HEK293 (cell line): ENCODE results near the gene THSD7A.
"Not testable (repeated sequence)": the region's sequence is repeated elsewhere in the genome, so short reads cannot be mapped to it uniquely, and the experiment has no call there.

ENCODE experiments used
- CTCF ChIA-PET: fragments of 350-600 bp; formaldehyde crosslinking; extraction: SDS; loops from one replicate; lab custom pipeline; 2021; ENCODE audit warnings: antibody characterized with exemption; lab: Yijun Ruan, JAX
- POLR2A ChIA-PET: fragments of 300-600 bp; formaldehyde crosslinking; extraction: SDS; loops from one replicate; lab custom pipeline; 2020; ENCODE audit warnings: antibody characterized with exemption, inconsistent platforms; lab: Yijun Ruan, JAX
- H3K27ac ChIP-seq: fragments of 200-500 bp; sonication (Bioruptor generic); 2 replicates; pipeline ENCODE4 v1.5.1; 2014; ENCODE audit warnings: low read depth, low read length, control low read depth, inconsistent platforms; ENCODE audit errors: extremely low read depth
- H3K36me3 ChIP-seq, 2 experiments: fragments of 200-500 bp in 1 of 2; sonication (Bioruptor generic) in 1 of 2; 1 replicate in 1 of 2; 2 replicates in 1 of 2; pipeline ENCODE4 v1.5.1; 2014 to 2017; ENCODE audit warnings: inconsistent platforms in 2 of 2, low read length in 2 of 2; ENCODE audit not compliant: control insufficient read depth in 2 of 2, insufficient read depth in 1 of 2
- H3K4me1 ChIP-seq: fragments of 200-500 bp; sonication (Bioruptor generic); 2 replicates; pipeline ENCODE4 v1.5.1; 2014; ENCODE audit warnings: mild to moderate bottlenecking, low read length, inconsistent platforms; ENCODE audit not compliant: control insufficient read depth, insufficient read depth
- H3K4me3 ChIP-seq: 2 replicates; pipeline ENCODE4 v1.5.1; 2011; ENCODE audit warnings: low read depth, mild to moderate bottlenecking, control low read depth, low read length, moderate library complexity
- H3K9me3 ChIP-seq: fragments of 200-500 bp; sonication (Bioruptor generic); 2 replicates; pipeline ENCODE4 v1.5.1; 2014; ENCODE audit warnings: low read depth, low read length, inconsistent platforms; ENCODE audit not compliant: control insufficient read depth, insufficient read depth
- EGR2 ChIP-seq: fragments of 450-650 bp; formaldehyde crosslinking; IDR thresholded peaks from 2 replicates; pipeline ENCODE4 v1.5.1; 2016; ENCODE audit warnings: low read depth, missing biosample characterization, missing genetic modification characterization
- GFI1B ChIP-seq: fragments of 450-650 bp; formaldehyde crosslinking; IDR thresholded peaks from 2 replicates; pipeline ENCODE4 v1.5.1; 2016; ENCODE audit warnings: missing biosample characterization, missing genetic modification characterization
- GLIS1 ChIP-seq: fragments of 450-650 bp; formaldehyde crosslinking; IDR thresholded peaks from 2 replicates; pipeline ENCODE4 v1.5.1; 2016; ENCODE audit warnings: missing biosample characterization, missing genetic modification characterization
- KLF8 ChIP-seq: fragments of 450-650 bp; formaldehyde crosslinking; IDR thresholded peaks from 2 replicates; pipeline ENCODE4 v1.5.1; 2016; ENCODE audit warnings: missing biosample characterization, missing genetic modification characterization
- MYNN ChIP-seq: fragments of 450-650 bp; formaldehyde crosslinking; IDR thresholded peaks from 2 replicates; pipeline ENCODE4 v1.5.1; 2016; ENCODE audit warnings: missing biosample characterization, missing genetic modification characterization, borderline replicate concordance
- SETDB1 ChIP-seq: IDR thresholded peaks from one replicate; pipeline ENCODE4 v1.6.1; 2017; ENCODE audit warnings: mild to moderate bottlenecking, low read length, moderate library complexity, mixed read lengths; ENCODE audit not compliant: insufficient read length
- SP3 ChIP-seq: fragments of 450-650 bp; formaldehyde crosslinking; IDR thresholded peaks from 2 replicates; pipeline ENCODE4 v1.5.1; 2016; ENCODE audit warnings: missing biosample characterization, missing genetic modification characterization
- ZBTB8A ChIP-seq: fragments of 450-650 bp; formaldehyde crosslinking; IDR thresholded peaks from 2 replicates; pipeline ENCODE4 v1.5.1; 2016; ENCODE audit warnings: missing biosample characterization, missing genetic modification characterization
- ZNF133 ChIP-seq: fragments of 450-650 bp; formaldehyde crosslinking; IDR thresholded peaks from 2 replicates; pipeline ENCODE4 v1.5.1; 2016; ENCODE audit warnings: missing biosample characterization, missing genetic modification characterization
- ZNF138 ChIP-seq: fragments of 450-650 bp; formaldehyde crosslinking; IDR thresholded peaks from 2 replicates; pipeline ENCODE4 v1.5.1; 2016; ENCODE audit warnings: missing biosample characterization, missing genetic modification characterization, borderline replicate concordance
- ZNF19 ChIP-seq: fragments of 450-650 bp; formaldehyde crosslinking; IDR thresholded peaks from 2 replicates; pipeline ENCODE4; 2016; ENCODE audit warnings: missing biosample characterization, missing genetic modification characterization, low read depth
- ZNF211 ChIP-seq: fragments of 450-650 bp; formaldehyde crosslinking; IDR thresholded peaks from 2 replicates; pipeline ENCODE4 v1.5.1; 2016; ENCODE audit warnings: low read depth, missing biosample characterization, missing genetic modification characterization
- ZNF341 ChIP-seq: fragments of 450-650 bp; formaldehyde crosslinking; IDR thresholded peaks from 2 replicates; pipeline ENCODE4; 2016; ENCODE audit warnings: low read depth, missing biosample characterization, missing genetic modification characterization
- ZNF48 ChIP-seq: fragments of 450-650 bp; formaldehyde crosslinking; IDR thresholded peaks from 2 replicates; pipeline ENCODE4 v1.5.1; 2016; ENCODE audit warnings: missing biosample characterization, missing genetic modification characterization
- TF ChIP-seq, protein P1 (sequence below): fragments of 450-650 bp; IDR thresholded peaks from 2 replicates; pipeline ENCODE4 v1.5.1; 2018; ENCODE audit warnings: missing biosample characterization, missing genetic modification characterization
- TF ChIP-seq, protein P2 (sequence below): fragments of 450-650 bp; formaldehyde crosslinking; IDR thresholded peaks from 2 replicates; pipeline ENCODE4 v1.5.1; 2016; ENCODE audit warnings: missing biosample characterization, missing genetic modification characterization, borderline replicate concordance

THSD7A gene

DNA sequence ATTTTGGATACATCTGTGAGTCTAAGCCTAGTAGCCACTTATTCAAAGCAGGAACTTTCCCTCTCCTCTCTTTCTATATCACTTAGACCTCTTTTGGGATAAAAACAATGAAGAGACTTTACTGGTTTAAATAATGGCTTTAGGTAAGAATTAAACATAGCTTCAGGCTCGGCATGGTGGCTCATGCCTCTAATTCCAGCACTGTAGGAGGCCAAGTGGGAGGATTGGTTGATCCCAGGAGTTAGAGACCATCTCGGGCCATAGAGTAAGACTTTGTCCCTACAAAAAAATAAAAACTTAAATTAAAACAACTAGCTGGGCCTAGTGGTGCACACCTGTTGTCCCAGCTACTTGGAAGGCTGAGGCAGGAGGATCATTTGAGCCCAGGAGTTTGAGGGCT lies 304.3 kb downstream of the THSD7A start (continued):
- TF ChIP-seq GLIS1 (tag by site-specific recombination) = no peak
- TF ChIP-seq MYNN (tag by site-specific recombination) = no peak
- no peak for TF ChIP-seq ZNF211 (tag by site-specific recombination)
- no peak for TF ChIP-seq ZNF138 (tag by site-specific recombination)
- no peak for TF ChIP-seq EGR2 (tag by site-specific recombination)
- TF ChIP-seq, all 188 proteins: peak for 0

DNA sequence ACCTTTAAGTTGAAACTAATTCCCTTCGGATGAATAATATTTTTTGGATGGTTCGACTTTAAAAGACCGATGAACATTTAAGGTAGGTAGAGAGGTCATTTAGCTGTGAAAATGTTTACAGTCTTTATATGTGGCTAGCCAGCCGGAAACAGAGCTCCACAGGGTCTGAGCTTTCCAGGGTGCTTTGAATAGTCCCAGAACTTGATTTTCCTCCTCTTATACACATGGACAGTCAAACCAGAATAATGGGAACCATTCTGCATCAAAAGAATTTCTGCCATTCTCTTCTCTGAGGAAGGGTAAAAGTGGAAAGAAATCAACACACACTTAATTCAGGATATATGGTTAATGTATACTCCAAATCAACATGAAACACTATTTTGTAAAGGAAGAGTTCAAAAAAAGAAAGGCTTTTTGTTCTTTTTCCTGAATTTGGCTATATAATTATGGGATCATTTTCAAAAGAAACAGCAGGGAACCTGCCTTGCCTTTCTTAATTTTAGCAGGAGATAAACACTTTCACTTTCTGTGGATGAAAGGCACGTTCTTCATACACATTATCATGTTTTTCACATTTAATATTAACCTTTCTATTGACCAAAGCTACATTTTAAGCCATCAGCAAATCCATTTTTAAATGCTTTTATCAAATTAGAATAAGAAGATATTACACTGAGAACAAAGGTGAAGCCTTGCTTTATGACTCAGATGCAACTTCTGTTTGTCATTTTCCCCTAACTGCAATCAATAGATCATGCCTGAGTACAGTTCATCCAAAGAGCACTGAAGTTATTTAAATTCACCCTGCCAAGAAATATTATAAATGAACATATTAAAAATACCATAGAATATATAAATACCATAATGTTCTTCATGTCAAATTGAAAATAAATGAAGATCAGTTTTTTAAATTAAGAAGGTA lies 307.3 kb downstream of the THSD7A start:
- no peak for TF ChIP-seq ZBTB8A (tag by site-specific recombination)
- TF ChIP-seq SP3 (tag by site-specific recombination) = no peak
- no peak for TF ChIP-seq GFI1B
- TF ChIP-seq, protein P1, sequence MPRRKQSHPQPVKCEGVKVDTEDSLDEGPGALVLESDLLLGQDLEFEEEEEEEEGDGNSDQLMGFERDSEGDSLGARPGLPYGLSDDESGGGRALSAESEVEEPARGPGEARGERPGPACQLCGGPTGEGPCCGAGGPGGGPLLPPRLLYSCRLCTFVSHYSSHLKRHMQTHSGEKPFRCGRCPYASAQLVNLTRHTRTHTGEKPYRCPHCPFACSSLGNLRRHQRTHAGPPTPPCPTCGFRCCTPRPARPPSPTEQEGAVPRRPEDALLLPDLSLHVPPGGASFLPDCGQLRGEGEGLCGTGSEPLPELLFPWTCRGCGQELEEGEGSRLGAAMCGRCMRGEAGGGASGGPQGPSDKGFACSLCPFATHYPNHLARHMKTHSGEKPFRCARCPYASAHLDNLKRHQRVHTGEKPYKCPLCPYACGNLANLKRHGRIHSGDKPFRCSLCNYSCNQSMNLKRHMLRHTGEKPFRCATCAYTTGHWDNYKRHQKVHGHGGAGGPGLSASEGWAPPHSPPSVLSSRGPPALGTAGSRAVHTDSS (tag by site-specific recombination) = no peak
- TF ChIP-seq, protein P2, sequence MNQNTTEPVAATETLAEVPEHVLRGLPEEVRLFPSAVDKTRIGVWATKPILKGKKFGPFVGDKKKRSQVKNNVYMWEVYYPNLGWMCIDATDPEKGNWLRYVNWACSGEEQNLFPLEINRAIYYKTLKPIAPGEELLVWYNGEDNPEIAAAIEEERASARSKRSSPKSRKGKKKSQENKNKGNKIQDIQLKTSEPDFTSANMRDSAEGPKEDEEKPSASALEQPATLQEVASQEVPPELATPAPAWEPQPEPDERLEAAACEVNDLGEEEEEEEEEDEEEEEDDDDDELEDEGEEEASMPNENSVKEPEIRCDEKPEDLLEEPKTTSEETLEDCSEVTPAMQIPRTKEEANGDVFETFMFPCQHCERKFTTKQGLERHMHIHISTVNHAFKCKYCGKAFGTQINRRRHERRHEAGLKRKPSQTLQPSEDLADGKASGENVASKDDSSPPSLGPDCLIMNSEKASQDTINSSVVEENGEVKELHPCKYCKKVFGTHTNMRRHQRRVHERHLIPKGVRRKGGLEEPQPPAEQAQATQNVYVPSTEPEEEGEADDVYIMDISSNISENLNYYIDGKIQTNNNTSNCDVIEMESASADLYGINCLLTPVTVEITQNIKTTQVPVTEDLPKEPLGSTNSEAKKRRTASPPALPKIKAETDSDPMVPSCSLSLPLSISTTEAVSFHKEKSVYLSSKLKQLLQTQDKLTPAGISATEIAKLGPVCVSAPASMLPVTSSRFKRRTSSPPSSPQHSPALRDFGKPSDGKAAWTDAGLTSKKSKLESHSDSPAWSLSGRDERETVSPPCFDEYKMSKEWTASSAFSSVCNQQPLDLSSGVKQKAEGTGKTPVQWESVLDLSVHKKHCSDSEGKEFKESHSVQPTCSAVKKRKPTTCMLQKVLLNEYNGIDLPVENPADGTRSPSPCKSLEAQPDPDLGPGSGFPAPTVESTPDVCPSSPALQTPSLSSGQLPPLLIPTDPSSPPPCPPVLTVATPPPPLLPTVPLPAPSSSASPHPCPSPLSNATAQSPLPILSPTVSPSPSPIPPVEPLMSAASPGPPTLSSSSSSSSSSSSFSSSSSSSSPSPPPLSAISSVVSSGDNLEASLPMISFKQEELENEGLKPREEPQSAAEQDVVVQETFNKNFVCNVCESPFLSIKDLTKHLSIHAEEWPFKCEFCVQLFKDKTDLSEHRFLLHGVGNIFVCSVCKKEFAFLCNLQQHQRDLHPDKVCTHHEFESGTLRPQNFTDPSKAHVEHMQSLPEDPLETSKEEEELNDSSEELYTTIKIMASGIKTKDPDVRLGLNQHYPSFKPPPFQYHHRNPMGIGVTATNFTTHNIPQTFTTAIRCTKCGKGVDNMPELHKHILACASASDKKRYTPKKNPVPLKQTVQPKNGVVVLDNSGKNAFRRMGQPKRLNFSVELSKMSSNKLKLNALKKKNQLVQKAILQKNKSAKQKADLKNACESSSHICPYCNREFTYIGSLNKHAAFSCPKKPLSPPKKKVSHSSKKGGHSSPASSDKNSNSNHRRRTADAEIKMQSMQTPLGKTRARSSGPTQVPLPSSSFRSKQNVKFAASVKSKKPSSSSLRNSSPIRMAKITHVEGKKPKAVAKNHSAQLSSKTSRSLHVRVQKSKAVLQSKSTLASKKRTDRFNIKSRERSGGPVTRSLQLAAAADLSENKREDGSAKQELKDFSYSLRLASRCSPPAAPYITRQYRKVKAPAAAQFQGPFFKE (tag by site-specific recombination) = no peak
- no peak for TF ChIP-seq SETDB1
- no peak for TF ChIP-seq ZNF48 (tag by site-specific recombination)
- no peak for TF ChIP-seq ZNF19
- TF ChIP-seq ZNF133 (tag by site-specific recombination) = no peak
- TF ChIP-seq KLF8 (tag by site-specific recombination) = no peak
- TF ChIP-seq ZNF341 (tag by site-specific recombination) = no peak
- Histone ChIP-seq H3K4me3 (no peak overlapping the region), H3K27ac (no peak overlapping the region), H3K9me3 (no peaks in the 10 kb centered on the region), H3K4me1 (no peaks in the 10 kb centered on the region), H3K36me3 (no peaks in the 10 kb centered on the region)
- ChIA-PET CTCF (no interaction called here), POLR2A (no interaction called here)

DNA sequence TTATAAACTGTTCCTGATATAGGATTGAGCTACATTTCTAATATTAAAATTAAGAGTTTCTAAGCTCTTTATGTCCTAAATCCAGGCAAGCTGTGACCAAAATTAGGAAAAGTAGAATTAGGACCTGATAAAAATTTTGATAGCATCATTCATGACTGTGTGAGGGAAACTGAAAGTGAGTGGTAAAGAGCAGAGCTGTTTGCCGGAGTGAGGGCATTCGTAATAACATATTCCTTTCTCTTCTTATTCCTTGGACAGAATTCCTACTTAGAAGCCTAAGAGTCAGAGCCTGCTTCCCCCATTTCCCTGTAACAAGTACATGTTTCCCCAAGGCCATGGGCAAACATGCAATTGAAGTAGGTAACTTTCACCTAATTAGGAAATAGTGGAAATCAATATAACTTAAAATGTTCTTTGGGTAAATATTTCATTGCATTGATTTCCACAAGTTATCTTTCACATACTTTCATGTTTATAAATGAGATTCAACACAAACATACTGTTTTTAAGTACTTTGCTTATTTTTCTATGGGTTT lies 310.0 kb downstream of the THSD7A start:
- H3K4me1 ChIP-seq, H3K27ac ChIP-seq, POLR2A ChIA-PET, CTCF ChIA-PET, H3K9me3 ChIP-seq, H3K4me3 ChIP-seq, H3K36me3 ChIP-seq: not testable (repeated sequence)
